ENCODE data around the gene SAFB2. TPM values are rescaled to one million over a fixed set of nuclear protein-coding genes. Genes with fewer than 3 reads are reported as not detected.

The SAFB2 gene
- total RNA-seq, 1 donor from 2014 or later: 70.9 TPM

- Mint-ChIP-seq H3K27me3 (ENCODE audit: unreplicated experiment) (peaks cover 7% of the 10 kb centered on the region), H3K9me3 (ENCODE audit: unreplicated experiment) (peaks cover 6% of the 10 kb centered on the region), H3K4me3 (ENCODE audit: unreplicated experiment) (no peak overlapping the region), H3K4me1 (ENCODE audit: low read depth, unreplicated experiment) (peaks cover 12% of the 10 kb centered on the region), H3K36me3 (ENCODE audit: unreplicated experiment) (no peaks in the 10 kb centered on the region), H3K27ac (ENCODE audit: unreplicated experiment) (peak overlapping the region; percentile 43)
- TF ChIP-seq CTCF (IDR thresholded peaks at IDR 0.05; ENCODE audit: partially characterized antibody, unreplicated experiment): no peak
- DNase-seq: no peak
These were observed 36.9 kb downstream of the SAFB2 start for GRCh38 chr19:5585461-5586299.

GRCh38 chr19:5580161-5580571, 42.4 kb downstream of the SAFB2 start:
- no peak for DNase-seq
- H3K4me1 Mint-ChIP-seq (ENCODE audit: low read depth, unreplicated experiment): peaks cover 6% of the 10 kb centered on the region
- no peaks in the 10 kb centered on the region for H3K36me3 Mint-ChIP-seq (ENCODE audit: unreplicated experiment)
- peaks cover 4% of the 10 kb centered on the region for H3K9me3 Mint-ChIP-seq (ENCODE audit: unreplicated experiment)
- no peak overlapping the region for H3K4me3 Mint-ChIP-seq (ENCODE audit: unreplicated experiment)
- no peak for TF ChIP-seq CTCF (IDR thresholded peaks at IDR 0.05; ENCODE audit: partially characterized antibody, unreplicated experiment)
- H3K27ac Mint-ChIP-seq (ENCODE audit: unreplicated experiment): no peak overlapping the region
- peaks cover 3% of the 10 kb centered on the region for H3K27me3 Mint-ChIP-seq (ENCODE audit: unreplicated experiment)

GRCh38 chr19:5579697-5580096, 42.9 kb downstream of the SAFB2 start:
- Mint-ChIP-seq H3K4me3 (ENCODE audit: unreplicated experiment) (no peak overlapping the region), H3K9me3 (ENCODE audit: unreplicated experiment) (peaks cover 4% of the 10 kb centered on the region), H3K4me1 (ENCODE audit: low read depth, unreplicated experiment) (peaks cover 6% of the 10 kb centered on the region), H3K36me3 (ENCODE audit: unreplicated experiment) (no peaks in the 10 kb centered on the region), H3K27me3 (ENCODE audit: unreplicated experiment) (peaks cover 3% of the 10 kb centered on the region), H3K27ac (ENCODE audit: unreplicated experiment) (no peak overlapping the region)
- TF ChIP-seq CTCF (IDR thresholded peaks at IDR 0.05; ENCODE audit: partially characterized antibody, unreplicated experiment): no peak
- DNase-seq: no peak

- Mint-ChIP-seq H3K4me1 (ENCODE audit: low read depth, unreplicated experiment) (peaks cover 6% of the 10 kb centered on the region), H3K9me3 (ENCODE audit: unreplicated experiment) (peaks cover 4% of the 10 kb centered on the region), H3K4me3 (ENCODE audit: unreplicated experiment) (no peak overlapping the region), H3K36me3 (ENCODE audit: unreplicated experiment) (no peaks in the 10 kb centered on the region), H3K27ac (ENCODE audit: unreplicated experiment) (no peak overlapping the region), H3K27me3 (ENCODE audit: unreplicated experiment) (peaks cover 3% of the 10 kb centered on the region)
- no peak for DNase-seq
- no peak for TF ChIP-seq CTCF (IDR thresholded peaks at IDR 0.05; ENCODE audit: partially characterized antibody, unreplicated experiment)
These were observed 43.3 kb downstream of the SAFB2 start for GRCh38 chr19:5579286-5579685.

Data from glutamatergic neuron (in vitro differentiated cells).